H9 (cell line): Measurements from ENCODE around the gene APOC1. TPM values are rescaled to one million over a fixed set of nuclear protein-coding genes. Genes with fewer than 3 reads are reported as not detected.

Experiments used
- DNase-seq: peaks from one replicate; pipeline ENCODE4 v3.0.0-alpha.2; 2017
- H2AFZ ChIP-seq: one replicate; pipeline ENCODE4 v1.6.1; 2013; ENCODE audit warnings: mild to moderate bottlenecking, low read length, control low read depth, moderate library complexity
- H2AK5ac ChIP-seq: 2 replicates; pipeline ENCODE4 v1.6.1; 2013; ENCODE audit warnings: low read length, control low read depth, mixed read lengths; ENCODE audit not compliant: insufficient read length
- H2BK120ac ChIP-seq: one replicate; pipeline ENCODE4 v1.6.1; 2013; ENCODE audit warnings: low read depth, mild to moderate bottlenecking, low read length, control low read depth, inconsistent platforms; ENCODE audit not compliant: poor library complexity, severe bottlenecking
- H2BK12ac ChIP-seq: 2 replicates; pipeline ENCODE4 v1.6.1; 2013; ENCODE audit warnings: low read length, control low read depth, mixed read lengths, low read depth; ENCODE audit not compliant: insufficient read length
- H2BK15ac ChIP-seq: 2 replicates; pipeline ENCODE4 v1.6.1; 2013; ENCODE audit warnings: low read depth, low read length, control low read depth
- H2BK20ac ChIP-seq: one replicate; pipeline ENCODE4 v1.6.1; 2013; ENCODE audit warnings: low read depth, mild to moderate bottlenecking, low read length, control low read depth, inconsistent platforms; ENCODE audit not compliant: poor library complexity, severe bottlenecking
- H2BK5ac ChIP-seq: 2 replicates; pipeline ENCODE4 v1.6.1; 2013; ENCODE audit warnings: low read length, control low read depth, mixed read lengths; ENCODE audit not compliant: insufficient read length
- H3K14ac ChIP-seq: 2 replicates; pipeline ENCODE4 v1.6.1; 2013; ENCODE audit warnings: low read length, control low read depth; ENCODE audit not compliant: insufficient read depth
- H3K18ac ChIP-seq: 2 replicates; pipeline ENCODE4 v1.6.1; 2013; ENCODE audit warnings: low read depth, mild to moderate bottlenecking, mixed read lengths, low read length, control low read depth; ENCODE audit not compliant: insufficient read length
- H3K23ac ChIP-seq: 2 replicates; pipeline ENCODE4 v1.6.1; 2013; ENCODE audit warnings: low read length, control low read depth, mixed read lengths, low read depth; ENCODE audit not compliant: insufficient read length
- H3K23me2 ChIP-seq: 2 replicates; pipeline ENCODE4 v1.6.1; 2013; ENCODE audit warnings: low read depth, mild to moderate bottlenecking, mixed read lengths, low read length, control low read depth; ENCODE audit not compliant: insufficient read length, poor library complexity, severe bottlenecking
- H3K27ac ChIP-seq: 2 replicates; pipeline ENCODE4 v1.5.1; 2013; ENCODE audit warnings: low read length, control low read depth, mixed read lengths, low read depth; ENCODE audit not compliant: insufficient read length
- H3K27me3 ChIP-seq: 2 replicates; pipeline ENCODE4 v1.6.1; 2013; ENCODE audit warnings: low read length, control low read depth, inconsistent platforms; ENCODE audit not compliant: insufficient read depth
- H3K4ac ChIP-seq: 2 replicates; pipeline ENCODE4 v1.6.1; 2013; ENCODE audit warnings: low read depth, mild to moderate bottlenecking, control low read depth, inconsistent platforms, low read length, moderate library complexity
- H3K4me1 ChIP-seq: 2 replicates; pipeline ENCODE4 v1.6.1; 2013; ENCODE audit warnings: low read length, control low read depth, inconsistent platforms; ENCODE audit not compliant: insufficient read depth
- H3K4me2 ChIP-seq: 2 replicates; pipeline ENCODE4 v1.6.1; 2013; ENCODE audit warnings: low read length, control low read depth, mixed read lengths; ENCODE audit not compliant: insufficient read length, insufficient read depth
- H3K56ac ChIP-seq: 2 replicates; pipeline ENCODE4 v1.6.1; 2013; ENCODE audit warnings: low read depth, mild to moderate bottlenecking, mixed read lengths, low read length, control low read depth; ENCODE audit not compliant: insufficient read length
- H3K79me1 ChIP-seq: 2 replicates; pipeline ENCODE4 v1.6.1; 2013; ENCODE audit warnings: low read depth, mild to moderate bottlenecking, moderate library complexity, low read length, control low read depth, inconsistent platforms; ENCODE audit not compliant: insufficient read depth, poor library complexity, severe bottlenecking
- H3K79me2 ChIP-seq: 2 replicates; pipeline ENCODE4 v1.6.1; 2013; ENCODE audit warnings: low read length, control low read depth, inconsistent platforms; ENCODE audit not compliant: insufficient read depth
- H3K9ac ChIP-seq: 2 replicates; pipeline ENCODE4 v1.6.1; 2013; ENCODE audit warnings: low read length, control low read depth, mixed read lengths; ENCODE audit not compliant: insufficient read length; ENCODE audit errors: extremely low read depth
- H3K9me3 ChIP-seq: one replicate; pipeline ENCODE4 v1.6.1; 2013; ENCODE audit warnings: low read depth, low read length, inconsistent platforms; ENCODE audit not compliant: control insufficient read depth
- H3T11ph ChIP-seq: one replicate; pipeline ENCODE4 v1.6.1; 2013; ENCODE audit warnings: mild to moderate bottlenecking, low read length, control low read depth, inconsistent platforms
- H4K20me1 ChIP-seq: one replicate; pipeline ENCODE4 v1.6.1; 2013; ENCODE audit not compliant: control insufficient read depth, insufficient read length, insufficient read depth
- H4K5ac ChIP-seq: 2 replicates; pipeline ENCODE4 v1.6.1; 2013; ENCODE audit warnings: low read depth, mild to moderate bottlenecking, mixed read lengths, low read length, control low read depth; ENCODE audit not compliant: insufficient read length
- H4K8ac ChIP-seq: replicated peaks from 2 replicates; pipeline ENCODE4 v1.6.1; 2013; ENCODE audit warnings: low read length, control low read depth, mixed read lengths, low read depth; ENCODE audit not compliant: insufficient read length
- H4K91ac ChIP-seq: 2 replicates; pipeline ENCODE4 v1.6.1; 2013; ENCODE audit warnings: low read depth, mild to moderate bottlenecking, moderate library complexity, mixed read lengths, low read length, control low read depth; ENCODE audit not compliant: insufficient read length
- H3K27ac Mint-ChIP-seq, 3 experiments: 2 replicates in 2 of 3; 3 replicates in 1 of 3; pipeline ENCODE4 v1.8.0; 2020 to 2021; ENCODE audit warnings: mixed read lengths in 3 of 3, mild to moderate bottlenecking in 1 of 3, moderate library complexity in 1 of 3
- H3K27me3 Mint-ChIP-seq: 2 replicates; pipeline ENCODE4 v1.8.0; 2021; ENCODE audit warnings: low read depth, mild to moderate bottlenecking, moderate library complexity, mixed read lengths
- H3K36me3 Mint-ChIP-seq, 3 experiments: 2 replicates in 2 of 3; 3 replicates in 1 of 3; pipeline ENCODE4 v1.8.0; 2020 to 2021; ENCODE audit warnings: low read depth in 3 of 3, mixed read lengths in 3 of 3; ENCODE audit not compliant: insufficient read depth in 1 of 3
- H3K4me1 Mint-ChIP-seq, 2 experiments: 2 replicates each; pipeline ENCODE4 v1.8.0; 2020; ENCODE audit warnings: mixed read lengths in 2 of 2
- H3K4me3 Mint-ChIP-seq, 2 experiments: 2 replicates in 1 of 2; 3 replicates in 1 of 2; pipeline ENCODE4 v1.8.0; 2020 to 2021; ENCODE audit warnings: mild to moderate bottlenecking in 2 of 2, mixed read lengths in 2 of 2, moderate library complexity in 1 of 2
- H3K9me3 Mint-ChIP-seq, 2 experiments: 2 replicates in 1 of 2; 3 replicates in 1 of 2; pipeline ENCODE4 v1.8.0; 2020; ENCODE audit warnings: mild to moderate bottlenecking in 2 of 2, mixed read lengths in 2 of 2, moderate library complexity in 1 of 2
- CTCF ChIP-seq: fragments of 200-600 bp; sonication (generic); conservative IDR thresholded peaks from 3 replicates; pipeline ENCODE4 v1.8.0; 2021; ENCODE audit warnings: antibody characterized with exemption, mild to moderate bottlenecking
- WGBS: extraction: QIAGEN DNeasy Blood & Tissue Kit; methylation state at CpG from one replicate; pipeline ENCODE4 v1.1.7; 2013; ENCODE audit warnings: missing lambda C conversion rate, low lambda C conversion rate, mixed read lengths; ENCODE audit not compliant: insufficient read length; ENCODE audit errors: extremely low coverage; 5-methylcytosine and 5-hydroxymethylcytosine counted together
- total RNA-seq: library from RNA; stranded (reverse); gene quantifications from 2 replicates; pipeline ENCODE4 v1.2.1, GENCODE V29; 2021

Gene APOC1
- total RNA-seq, 1 experiment from 2014 or later = 78.1 TPM

- Histone ChIP-seq H3K4me2 (no peak overlapping the region), H3K23me2 (no peaks in the 10 kb centered on the region), H4K8ac (no peak overlapping the region), H2BK120ac (no peak overlapping the region), H2BK5ac (no peak overlapping the region), H3K9ac (no peak overlapping the region), H2AFZ (no peak overlapping the region), H3T11ph (no peak overlapping the region), H3K79me2 (no peaks in the 10 kb centered on the region), H3K56ac (no peak overlapping the region), H4K5ac (no peak overlapping the region), H3K79me1 (no peaks in the 10 kb centered on the region), H4K20me1 (no peaks in the 10 kb centered on the region), H2AK5ac (no peak overlapping the region), H3K18ac (no peak overlapping the region), H3K4me1 (no peaks in the 10 kb centered on the region), H2BK20ac (no peak overlapping the region), H3K9me3 (no peaks in the 10 kb centered on the region), H2BK12ac (no peak overlapping the region), H3K27ac (no peak overlapping the region), H3K4ac (no peak overlapping the region), H3K14ac (no peak overlapping the region), H3K27me3 (no peaks in the 10 kb centered on the region), H2BK15ac (no peak overlapping the region), H3K23ac (no peak overlapping the region), H4K91ac (no peak overlapping the region)
- Mint-ChIP-seq H3K36me3 (peaks cover 34 to 69% (median 62%) of the 10 kb centered on the region in 3 experiments; a peak in 6 of 7 replicates), H3K4me1 (peaks cover 16 to 60% of the 10 kb centered on the region in 2 experiments), H3K4me3 (no peak overlapping the region), H3K27me3 (no peaks in the 10 kb centered on the region; the same call in 1 of the 2 replicates), H3K27ac (peak overlapping the region in 2 of 3 experiments; percentile 80; a peak in 3 of 7 replicates), H3K9me3 (no peaks in the 10 kb centered on the region)
- DNase-seq = no peak
- no peak for TF ChIP-seq CTCF
- no CpG with 5 or more reads among the region's 26 CpGs for WGBS
Observed at GRCh38 chr19:44878120-44878865, 36.1 kb upstream of the APOC1 start.
